ENCODE results near the gene FER.

GRCh38 chr5:109080481-109080880, 332.8 kb downstream of the FER start:
- TF ChIP-seq CTCF (conservative IDR thresholded peaks at IDR 0.05; ENCODE audit: low read depth, low read length) (no peak), EZH2 (IDR thresholded peaks at IDR 0.05; ENCODE audit: low read length, unreplicated experiment) (no peak), EZH2phosphoT487 (IDR thresholded peaks at IDR 0.05; ENCODE audit: borderline replicate concordance, low read length) (no peak)
